Mucosa of stomach (tissue), 1 donor: ENCODE data around the gene GAMT.

ENCODE experiments used
- H3K27me3 ChIP-seq: one replicate; pipeline ENCODE4 v1.7.0; 2013; ENCODE audit warnings: mild to moderate bottlenecking, low read length; ENCODE audit not compliant: control insufficient read depth, insufficient read depth
- H3K36me3 ChIP-seq: one replicate; pipeline ENCODE4 v1.7.0; 2013; ENCODE audit warnings: low read length; ENCODE audit not compliant: control insufficient read depth, insufficient read depth
- H3K4me1 ChIP-seq: one replicate; pipeline ENCODE4 v1.7.0; 2013; ENCODE audit warnings: mild to moderate bottlenecking, low read length; ENCODE audit not compliant: control insufficient read depth, insufficient read depth
- H3K4me3 ChIP-seq: one replicate; pipeline ENCODE4 v1.7.0; 2013; ENCODE audit warnings: low read length
- H3K9ac ChIP-seq: one replicate; pipeline ENCODE4 v1.7.0; 2013; ENCODE audit warnings: mild to moderate bottlenecking, low read length, moderate library complexity
- H3K9me3 ChIP-seq: one replicate; pipeline ENCODE4 v1.7.0; 2013; ENCODE audit warnings: mild to moderate bottlenecking, low read length, moderate library complexity; ENCODE audit not compliant: control insufficient read depth
- donor health status: Pancreatic carcinoma.

Gene GAMT

GRCh38 chr19:1383017-1383311 is 18.4 kb downstream of the GAMT start:
- no peaks in the 10 kb centered on the region for H3K36me3 ChIP-seq
- no peak overlapping the region for H3K9ac ChIP-seq
- no peak overlapping the region for H3K4me3 ChIP-seq
- H3K9me3 ChIP-seq: no peaks in the 10 kb centered on the region
- peaks cover 11% of the 10 kb centered on the region for H3K4me1 ChIP-seq
- H3K27me3 ChIP-seq: no peaks in the 10 kb centered on the region

GRCh38 chr19:1382250-1382649 is 19.1 kb downstream of the GAMT start:
- H3K9ac ChIP-seq: no peak overlapping the region
- H3K27me3 ChIP-seq: no peaks in the 10 kb centered on the region
- H3K4me3 ChIP-seq: no peak overlapping the region
- peaks cover 11% of the 10 kb centered on the region for H3K4me1 ChIP-seq
- no peaks in the 10 kb centered on the region for H3K9me3 ChIP-seq
- no peaks in the 10 kb centered on the region for H3K36me3 ChIP-seq

- Histone ChIP-seq H3K4me1 (peaks cover 7% of the 10 kb centered on the region), H3K9me3 (no peaks in the 10 kb centered on the region), H3K4me3 (no peak overlapping the region), H3K9ac (no peak overlapping the region), H3K36me3 (no peaks in the 10 kb centered on the region), H3K27me3 (no peaks in the 10 kb centered on the region)
Observed at GRCh38 chr19:1379961-1380489, 21.3 kb downstream of the GAMT start.

GRCh38 chr19:1379126-1379905 is 22.0 kb downstream of the GAMT start:
- Histone ChIP-seq H3K9ac (no peak overlapping the region), H3K4me1 (peaks cover under 1% of the 10 kb centered on the region), H3K27me3 (no peaks in the 10 kb centered on the region), H3K36me3 (no peaks in the 10 kb centered on the region), H3K9me3 (no peaks in the 10 kb centered on the region), H3K4me3 (no peak overlapping the region)

GRCh38 chr19:1377965-1378785 is 23.2 kb downstream of the GAMT start:
- Histone ChIP-seq H3K36me3 (no peaks in the 10 kb centered on the region), H3K9me3 (no peaks in the 10 kb centered on the region), H3K4me3 (no peak overlapping the region), H3K9ac (no peak overlapping the region), H3K27me3 (no peaks in the 10 kb centered on the region), H3K4me1 (no peaks in the 10 kb centered on the region)

- Histone ChIP-seq H3K36me3 (no peaks in the 10 kb centered on the region), H3K9ac (no peak overlapping the region), H3K4me3 (no peak overlapping the region), H3K9me3 (no peaks in the 10 kb centered on the region), H3K27me3 (no peaks in the 10 kb centered on the region), H3K4me1 (no peaks in the 10 kb centered on the region)
Observed at GRCh38 chr19:1377176-1377964, 24.0 kb downstream of the GAMT start.

GRCh38 chr19:1376415-1376805 is 24.9 kb downstream of the GAMT start:
- Histone ChIP-seq H3K36me3 (no peaks in the 10 kb centered on the region), H3K27me3 (no peaks in the 10 kb centered on the region), H3K4me1 (no peaks in the 10 kb centered on the region), H3K9me3 (no peaks in the 10 kb centered on the region), H3K4me3 (no peak overlapping the region), H3K9ac (no peak overlapping the region)

GRCh38 chr19:1374250-1374577 is 27.1 kb downstream of the GAMT start:
- H3K36me3 ChIP-seq: no peaks in the 10 kb centered on the region
- H3K9me3 ChIP-seq: no peaks in the 10 kb centered on the region
- H3K27me3 ChIP-seq: no peaks in the 10 kb centered on the region
- no peak overlapping the region for H3K4me3 ChIP-seq
- H3K9ac ChIP-seq: no peak overlapping the region
- no peaks in the 10 kb centered on the region for H3K4me1 ChIP-seq

- Histone ChIP-seq H3K9ac (no peak overlapping the region), H3K27me3 (no peaks in the 10 kb centered on the region), H3K9me3 (no peaks in the 10 kb centered on the region), H3K4me1 (no peaks in the 10 kb centered on the region), H3K36me3 (no peaks in the 10 kb centered on the region), H3K4me3 (no peak overlapping the region)
Observed at GRCh38 chr19:1373534-1374249, 27.6 kb downstream of the GAMT start.

GRCh38 chr19:1373042-1373533 is 28.3 kb downstream of the GAMT start:
- no peaks in the 10 kb centered on the region for H3K27me3 ChIP-seq
- no peaks in the 10 kb centered on the region for H3K36me3 ChIP-seq
- no peak overlapping the region for H3K4me3 ChIP-seq
- no peak overlapping the region for H3K9ac ChIP-seq
- H3K4me1 ChIP-seq: no peaks in the 10 kb centered on the region
- no peaks in the 10 kb centered on the region for H3K9me3 ChIP-seq

GRCh38 chr19:1370579-1371361 is 30.6 kb downstream of the GAMT start:
- Histone ChIP-seq H3K4me1 (no peaks in the 10 kb centered on the region), H3K27me3 (no peaks in the 10 kb centered on the region), H3K36me3 (no peaks in the 10 kb centered on the region), H3K4me3 (no peak overlapping the region), H3K9ac (no peak overlapping the region), H3K9me3 (no peaks in the 10 kb centered on the region)
